GM18508 (cell line): ENCODE measurements around the gene NOD1.

Source experiments
- ATAC-seq: cut with Tn5 transposase; IDR thresholded peaks from one replicate; pipeline ENCODE4 v1.9.1; 2021; ENCODE audit warnings: moderate number of reproducible peaks; ENCODE audit not compliant: insufficient read depth, unreplicated experiment

Gene NOD1

DNA sequence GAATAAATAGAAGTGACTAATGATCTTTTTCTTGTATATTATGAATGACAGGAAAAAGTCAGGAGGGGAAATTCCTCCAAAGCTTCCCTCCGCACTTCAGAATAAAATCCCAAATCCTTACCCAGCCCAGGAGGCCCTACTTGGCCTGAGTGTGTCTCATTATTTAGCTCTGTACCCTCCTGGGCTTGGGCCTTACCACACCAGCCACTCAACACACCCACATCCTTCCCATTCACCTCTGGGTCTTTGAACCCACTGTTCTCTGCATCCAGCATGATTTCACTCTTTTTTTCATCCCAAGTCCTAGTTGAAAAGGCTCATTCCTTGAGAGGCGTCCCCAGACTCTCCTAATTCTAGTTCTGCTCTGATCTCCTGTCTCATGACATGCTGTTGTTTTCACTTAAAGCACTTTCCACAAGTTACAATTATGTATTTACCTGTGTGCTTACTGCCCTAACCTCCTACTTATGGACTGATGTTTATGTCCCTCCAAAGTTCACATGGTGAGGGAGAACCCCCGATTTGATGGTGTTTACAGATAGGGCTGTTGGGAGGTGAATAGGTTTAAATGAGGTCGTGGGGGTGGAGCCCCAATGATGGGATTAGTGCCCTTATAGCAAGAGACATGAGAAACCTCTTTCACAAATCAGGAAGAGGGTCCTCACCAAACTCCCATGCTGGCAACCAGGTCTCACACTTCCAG is 6.4 kb downstream of the NOD1 start:
- ATAC-seq = no peak

DNA sequence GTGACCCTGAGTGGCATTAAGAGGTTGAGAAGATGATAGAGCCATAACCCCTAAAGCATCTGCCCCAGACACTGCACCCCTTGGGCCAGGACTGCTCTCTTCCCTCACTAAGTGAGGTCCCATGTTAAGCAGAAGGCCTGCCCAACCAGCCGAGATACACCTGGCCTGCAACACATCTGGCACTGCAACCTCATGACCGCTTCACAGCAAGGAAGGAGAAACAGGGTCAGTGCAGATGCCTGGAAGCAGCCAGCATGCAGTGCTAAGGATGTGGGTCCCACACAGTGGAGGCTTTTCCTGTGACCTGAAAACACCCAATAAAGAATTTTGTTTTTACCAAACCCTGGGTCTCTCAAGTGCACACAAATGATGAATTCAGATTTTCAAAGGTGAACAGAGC is 7.4 kb downstream of the NOD1 start:
- ATAC-seq = no peak

DNA sequence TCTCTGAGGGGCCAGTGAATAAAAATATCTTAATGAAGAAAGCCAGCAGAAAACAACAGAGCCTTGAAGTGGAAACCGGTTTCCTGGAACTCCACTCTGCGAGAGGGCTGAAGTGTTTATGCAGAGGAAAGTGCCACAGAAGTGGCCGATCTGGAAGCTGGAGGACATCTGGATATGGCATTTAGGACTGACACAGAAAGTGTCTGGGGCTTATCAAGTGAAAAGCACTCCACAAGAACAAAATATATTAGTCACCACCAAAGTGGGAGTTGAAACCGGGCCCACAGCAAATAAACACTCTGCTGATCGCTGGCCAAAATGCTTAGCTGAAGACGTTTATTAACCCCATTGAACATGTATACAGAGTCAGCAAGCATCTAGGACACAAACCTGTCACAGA is 7.8 kb downstream of the NOD1 start:
- ATAC-seq = no peak

DNA sequence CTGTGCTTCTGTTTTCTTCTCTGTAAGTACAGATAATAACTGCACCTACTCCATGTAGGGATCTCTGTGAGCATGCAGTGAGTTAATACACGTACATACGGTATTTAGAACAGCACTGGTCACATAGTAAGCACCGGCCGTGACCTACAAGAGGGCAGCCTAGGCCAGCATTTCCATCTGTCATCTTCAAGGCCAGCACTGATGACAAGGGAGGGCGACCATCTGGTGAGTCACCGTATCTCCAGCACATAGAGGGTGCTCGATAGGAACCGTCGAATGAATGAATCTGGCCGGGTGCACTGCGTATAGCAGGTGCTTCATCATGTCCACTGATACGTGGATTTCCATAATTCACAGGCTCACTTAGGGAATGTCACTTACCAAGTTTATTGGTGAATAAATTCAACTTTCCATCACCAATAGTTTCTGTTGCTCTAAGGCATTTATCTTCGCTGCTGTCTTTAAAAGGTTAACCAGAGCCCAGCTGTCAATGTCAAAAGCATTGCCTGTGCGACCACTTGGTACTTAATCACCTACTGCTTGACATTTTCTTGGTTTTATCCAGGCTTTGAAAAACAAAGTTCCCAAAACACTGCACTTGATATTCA is 8.3 kb downstream of the NOD1 start:
- ATAC-seq = no peak

DNA sequence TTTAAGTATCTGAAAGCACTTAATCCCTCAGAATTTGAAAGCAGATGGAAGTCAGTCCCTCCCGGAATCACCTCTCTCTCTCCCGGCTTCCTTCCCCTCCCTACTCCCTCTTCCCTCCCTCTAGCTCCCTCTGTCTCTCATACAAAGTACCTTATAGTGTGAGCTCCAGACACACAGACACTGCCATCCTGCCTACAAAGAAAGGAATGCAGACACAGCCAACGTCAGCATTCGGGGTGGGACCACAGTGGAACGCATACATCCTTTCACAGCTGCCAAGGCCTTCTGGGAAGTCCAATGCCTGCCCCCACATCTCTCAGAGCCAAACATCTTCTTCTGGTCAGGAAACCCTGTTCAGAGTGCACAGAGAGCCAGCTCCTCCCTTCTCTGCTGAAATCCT is 9.3 kb downstream of the NOD1 start:
- no peak for ATAC-seq

DNA sequence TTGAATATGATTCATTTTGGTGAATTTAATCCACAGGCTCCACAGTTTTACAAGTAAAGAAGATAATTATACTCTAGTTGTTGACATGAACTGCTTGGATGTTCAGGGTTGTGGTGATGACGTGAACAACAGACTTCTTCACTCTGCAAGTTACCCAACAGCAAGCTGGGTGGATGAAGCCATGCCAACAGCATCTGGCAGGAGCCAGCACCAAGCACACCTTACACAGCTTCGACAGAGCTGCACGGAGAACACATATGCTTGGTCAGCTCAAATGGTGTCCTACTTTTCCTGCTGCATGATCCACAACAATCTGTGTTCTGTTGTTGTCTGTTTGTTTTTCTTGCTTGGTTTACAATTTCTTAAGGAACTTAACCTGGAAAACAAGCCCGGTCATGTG is 9.8 kb downstream of the NOD1 start:
- ATAC-seq = no peak

DNA sequence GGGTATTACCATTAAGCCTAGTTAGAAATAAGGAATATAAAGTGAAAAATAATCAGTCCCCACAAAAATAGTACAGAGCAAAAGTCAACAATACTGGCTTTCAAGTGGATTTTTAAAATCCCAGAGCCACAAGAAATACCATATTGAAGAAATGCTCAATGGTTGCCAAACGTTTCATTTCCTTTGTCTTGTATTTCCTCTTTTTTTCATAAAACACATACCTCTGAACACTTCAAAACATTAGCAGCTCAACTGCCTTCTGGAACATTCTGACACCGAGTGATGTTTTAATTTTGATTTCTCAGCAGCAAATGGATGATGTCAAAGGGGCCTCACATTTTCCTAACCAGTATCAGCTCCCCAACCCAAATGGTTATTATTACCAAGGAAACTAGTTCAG is 10.5 kb downstream of the NOD1 start:
- no peak for ATAC-seq

DNA sequence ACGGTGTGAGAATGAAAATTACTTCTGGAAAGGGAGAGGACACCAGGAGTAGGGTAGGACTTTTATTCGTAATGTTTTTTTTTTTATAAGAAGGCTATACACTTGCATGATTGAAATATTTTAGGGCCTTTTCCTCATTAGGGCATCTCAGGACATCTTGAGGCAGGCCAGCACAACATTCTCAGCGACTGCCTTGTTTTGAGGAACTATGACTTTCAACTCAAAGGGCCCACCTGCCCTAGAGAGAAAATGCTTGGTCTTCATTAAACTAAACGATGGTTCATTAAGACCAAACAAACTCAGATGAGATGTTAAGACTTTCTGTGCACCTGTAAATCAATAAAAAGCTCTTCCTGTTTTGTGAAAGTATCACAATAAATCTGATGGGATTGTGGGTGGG is 11.3 kb downstream of the NOD1 start:
- no peak for ATAC-seq

DNA sequence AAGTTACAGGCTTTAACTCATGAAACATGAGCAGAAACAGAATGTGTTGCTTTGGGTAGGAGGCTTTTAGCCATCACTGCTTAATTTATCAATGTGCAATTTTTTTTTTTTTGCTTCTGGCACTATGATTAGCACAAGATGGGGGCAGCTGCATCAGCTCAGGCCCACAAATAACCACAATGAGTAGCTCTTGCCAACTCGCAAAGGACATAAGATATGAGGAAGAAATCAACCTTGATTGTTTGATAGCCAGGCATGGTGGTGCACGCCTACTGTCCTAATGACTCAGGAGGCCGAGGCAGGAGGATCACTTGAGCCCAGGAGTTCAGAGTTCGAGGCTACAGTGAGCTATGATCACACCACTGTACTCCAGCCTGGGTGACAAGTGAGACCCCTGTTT is 12.3 kb downstream of the NOD1 start:
- ATAC-seq = no peak

DNA sequence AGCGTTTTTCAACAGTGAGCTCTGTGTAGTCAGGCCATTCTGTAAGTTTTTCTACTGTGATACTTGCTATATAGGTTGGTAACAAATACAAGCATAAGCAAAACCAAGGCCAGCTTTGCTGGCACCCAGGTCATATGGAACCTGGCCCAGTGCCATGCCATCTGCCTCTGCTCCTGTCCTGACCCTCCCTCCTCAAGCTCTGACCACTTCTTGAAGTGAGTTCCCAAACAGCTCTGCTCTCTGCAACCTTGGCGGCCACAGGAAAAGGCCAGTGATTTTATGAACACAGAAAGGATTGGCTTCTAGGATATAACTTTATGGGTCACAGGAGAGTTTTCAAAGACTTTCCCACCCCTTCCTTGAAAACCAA is 12.8 kb downstream of the NOD1 start:
- ATAC-seq = no peak

DNA sequence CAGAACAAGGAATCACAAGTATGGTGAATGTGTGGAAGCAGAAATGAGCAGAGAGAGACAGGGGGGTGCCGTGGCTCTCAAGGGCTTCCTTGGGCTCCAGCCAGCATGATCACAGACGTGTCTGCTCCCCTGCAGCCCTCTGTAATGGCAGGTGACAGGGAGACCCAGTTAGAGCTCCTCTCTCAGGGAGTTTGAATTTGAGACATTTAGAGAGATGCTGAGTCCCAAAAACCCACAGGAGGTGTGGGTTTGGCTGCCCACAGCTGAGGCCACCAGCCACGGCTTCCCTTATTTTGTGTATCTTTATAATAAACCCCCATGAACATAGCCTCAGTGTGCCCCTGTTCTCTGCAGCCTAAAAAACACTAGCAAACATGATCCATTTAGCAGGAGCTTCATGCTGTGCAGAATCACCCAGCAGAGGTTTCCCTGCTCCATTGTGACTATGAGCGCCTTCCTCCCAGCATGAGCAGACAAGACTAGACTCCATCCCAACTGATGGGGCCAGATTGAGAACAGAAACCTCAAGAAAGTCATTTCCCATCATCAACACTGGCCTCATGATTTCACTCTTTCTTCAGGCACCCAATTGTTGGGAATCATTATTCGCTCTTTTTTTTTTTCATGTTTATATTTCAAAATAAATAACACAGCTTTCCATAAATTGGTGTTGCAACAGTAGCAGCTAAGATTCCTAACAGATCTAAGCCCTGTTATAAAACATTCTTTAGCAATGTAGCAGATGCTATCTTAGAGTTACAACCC is 13.4 kb downstream of the NOD1 start:
- ATAC-seq = no peak

DNA sequence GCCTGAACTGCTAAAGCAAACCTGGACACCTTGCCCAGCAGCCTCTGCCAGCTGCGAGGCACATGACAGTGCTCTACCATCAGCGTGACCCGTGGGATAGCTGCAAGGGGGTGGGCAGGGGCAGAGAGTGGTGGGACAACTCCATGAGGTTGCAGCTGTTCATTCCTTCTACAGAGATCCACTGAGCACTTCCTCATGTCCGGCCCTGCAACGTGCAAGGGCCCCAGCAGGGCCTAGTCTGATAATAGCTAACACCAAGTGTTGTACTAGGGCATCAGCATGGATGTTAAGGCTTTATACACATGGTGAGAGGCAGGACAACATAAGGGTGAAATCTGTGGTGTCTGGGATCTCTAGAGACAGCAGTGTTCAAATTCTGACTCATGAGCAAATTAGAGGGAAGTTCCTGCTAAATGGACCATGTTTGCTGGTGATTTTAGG is 14.3 kb downstream of the NOD1 start:
- no peak for ATAC-seq

DNA sequence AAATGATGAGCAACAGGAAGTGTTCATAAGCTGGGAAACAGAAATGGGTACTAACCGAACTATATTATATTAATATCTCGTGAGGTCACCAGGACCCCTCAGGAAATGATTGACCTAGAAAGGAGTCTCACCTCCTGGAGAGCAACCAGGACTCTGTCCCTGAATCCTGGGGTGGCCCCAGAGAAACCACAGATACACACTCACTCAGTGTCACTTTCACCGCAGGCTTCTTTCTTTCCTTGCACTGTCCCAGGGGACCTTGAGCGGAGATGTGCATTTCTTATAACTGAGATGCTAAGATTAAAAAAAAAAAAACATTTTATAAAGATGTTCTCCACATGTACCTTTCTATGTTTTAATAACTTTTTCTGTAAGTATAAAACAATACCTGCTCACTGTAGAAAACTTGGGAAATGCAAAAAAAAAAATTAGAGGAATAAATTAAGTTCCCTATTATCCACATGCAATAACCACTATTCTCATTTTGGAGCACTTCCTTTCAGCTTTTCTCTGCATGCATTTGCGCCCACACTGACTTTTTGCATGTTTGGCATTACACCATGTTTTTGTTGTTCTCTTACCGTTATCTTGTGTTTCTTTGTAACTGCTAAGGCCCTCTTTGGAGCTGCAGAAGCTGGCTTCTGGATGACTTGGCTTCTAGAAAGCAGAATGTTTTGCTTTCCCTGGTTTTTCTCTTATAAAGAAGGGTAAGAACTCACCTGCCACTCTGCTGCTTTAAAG is 15.0 kb downstream of the NOD1 start:
- ATAC-seq = no peak

DNA sequence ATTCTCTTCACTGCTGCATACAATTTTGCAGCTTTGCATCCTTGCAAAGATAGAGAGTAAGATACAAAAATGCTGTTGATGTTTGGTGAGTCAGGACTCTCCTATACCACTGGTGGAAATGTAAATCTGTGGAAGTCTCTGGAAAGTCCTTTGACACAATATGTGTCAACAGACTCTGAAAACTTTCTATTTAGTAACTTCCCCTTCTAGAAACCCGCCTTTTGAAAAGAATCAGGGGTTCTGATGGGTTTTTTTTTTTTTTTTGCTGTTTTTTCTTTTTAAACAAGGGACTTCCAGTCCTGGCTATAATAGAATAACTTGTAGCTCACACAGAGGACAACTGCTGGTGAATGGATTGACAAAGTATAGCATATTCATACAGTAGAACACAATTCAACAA is 16.4 kb downstream of the NOD1 start:
- ATAC-seq = no peak

DNA sequence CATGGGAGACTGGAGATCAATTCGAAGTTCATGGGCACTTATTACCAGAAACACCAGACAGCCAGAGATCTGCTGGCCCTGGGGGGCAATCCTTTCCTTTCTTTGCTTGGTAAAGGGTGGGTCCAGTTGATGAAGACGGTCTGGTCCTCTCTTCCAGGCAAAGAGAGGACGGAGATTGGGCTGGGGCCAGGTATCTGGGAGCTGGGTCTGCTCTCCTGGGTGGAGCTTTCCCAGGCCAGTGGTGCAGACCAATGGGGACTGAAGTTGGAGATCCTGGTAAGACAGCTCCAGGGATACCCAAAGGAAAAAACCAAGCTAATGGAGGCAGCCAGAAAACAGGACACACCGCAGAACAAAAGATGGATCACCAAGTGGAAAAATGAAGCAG is 18.3 kb downstream of the NOD1 start:
- ATAC-seq = no peak

DNA sequence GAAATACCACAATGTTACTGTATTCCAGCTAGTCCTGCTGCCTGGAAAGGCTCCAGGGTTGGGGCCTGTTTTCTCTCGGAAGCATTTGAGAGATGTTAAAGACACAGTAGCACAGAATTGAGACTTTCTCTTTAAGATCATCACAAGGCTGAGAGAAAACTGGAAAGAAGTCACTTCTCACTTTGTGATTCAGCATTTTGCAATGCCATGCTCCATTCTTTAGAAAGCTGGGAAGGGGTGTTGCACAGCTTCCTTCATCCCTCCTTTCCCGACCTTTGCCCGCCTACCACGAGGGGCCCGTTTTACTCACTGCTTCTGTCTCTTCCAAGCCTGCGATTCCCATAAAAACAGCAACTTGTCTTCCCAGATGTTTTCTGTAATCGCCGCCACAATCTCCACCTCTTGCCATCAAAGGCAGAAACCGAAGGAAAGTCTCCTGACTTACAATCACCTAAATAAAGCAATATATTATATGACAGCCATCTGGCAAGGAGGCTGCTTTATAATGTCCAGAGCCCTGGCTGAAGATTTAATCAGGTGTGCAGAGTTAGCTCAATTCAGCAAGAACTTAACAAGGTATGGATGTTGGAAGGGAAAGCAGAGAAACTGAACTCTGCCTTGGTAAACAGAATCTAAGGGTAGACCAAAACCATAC is 18.9 kb downstream of the NOD1 start:
- ATAC-seq = no peak

DNA sequence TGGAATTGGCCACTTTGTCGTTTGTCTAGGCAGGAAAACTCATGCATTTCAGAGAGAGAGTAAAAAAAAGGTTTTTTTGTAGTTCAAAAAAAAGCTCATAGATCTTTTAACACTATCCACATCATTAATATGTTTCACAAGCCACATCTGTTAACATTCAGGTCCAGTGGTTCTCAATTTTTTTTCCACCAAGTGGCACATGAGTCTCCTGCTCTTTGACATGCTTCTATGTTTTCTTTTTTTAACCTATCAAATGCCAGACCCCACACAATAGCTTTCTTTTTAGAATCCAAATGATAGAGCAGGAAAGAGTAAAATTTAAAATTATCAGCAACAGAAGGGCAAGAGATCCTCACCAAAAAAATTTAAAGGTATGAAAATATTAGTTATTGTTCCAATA is 20.3 kb downstream of the NOD1 start:
- ATAC-seq = no peak

DNA sequence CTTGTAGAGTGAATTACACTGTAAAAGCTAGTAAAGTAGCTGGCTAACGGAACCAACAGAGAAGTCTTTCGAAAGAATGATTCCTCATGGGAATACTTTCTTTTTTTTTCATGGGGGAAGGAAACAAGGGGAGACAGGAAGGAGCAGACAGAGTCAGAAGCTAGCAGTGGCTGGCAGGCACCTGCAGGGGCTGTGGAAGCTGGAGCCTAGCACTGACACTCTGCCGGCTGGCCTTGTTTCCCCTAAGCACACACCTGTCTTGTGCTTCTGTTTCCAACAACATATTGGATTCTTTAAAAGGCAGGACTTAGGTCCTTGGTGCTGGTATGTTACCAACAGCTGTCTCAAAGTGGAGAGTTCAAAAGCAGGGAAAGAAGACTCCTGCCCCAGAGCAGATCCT is 24.7 kb downstream of the NOD1 start:
- no peak for ATAC-seq

DNA sequence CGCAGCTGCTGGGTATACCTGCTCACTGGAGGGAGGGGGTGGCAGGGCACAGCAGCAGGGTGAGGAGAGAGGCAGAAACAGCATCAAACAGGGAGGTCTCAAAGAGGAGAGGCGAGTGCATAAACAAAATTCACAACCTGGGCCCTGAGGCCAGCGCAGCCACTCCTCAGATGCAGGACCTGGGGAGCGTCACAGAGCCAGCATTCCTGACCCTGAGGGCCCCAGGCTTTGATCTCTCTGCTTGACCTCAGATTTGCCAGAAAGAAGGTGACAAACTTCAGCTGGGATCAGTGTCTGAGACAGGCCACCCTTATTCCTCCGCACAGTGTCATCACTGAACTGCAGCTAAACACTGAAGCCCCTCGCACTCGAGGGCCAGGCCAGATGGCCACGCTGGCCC is 25.6 kb downstream of the NOD1 start:
- ATAC-seq = no peak

DNA sequence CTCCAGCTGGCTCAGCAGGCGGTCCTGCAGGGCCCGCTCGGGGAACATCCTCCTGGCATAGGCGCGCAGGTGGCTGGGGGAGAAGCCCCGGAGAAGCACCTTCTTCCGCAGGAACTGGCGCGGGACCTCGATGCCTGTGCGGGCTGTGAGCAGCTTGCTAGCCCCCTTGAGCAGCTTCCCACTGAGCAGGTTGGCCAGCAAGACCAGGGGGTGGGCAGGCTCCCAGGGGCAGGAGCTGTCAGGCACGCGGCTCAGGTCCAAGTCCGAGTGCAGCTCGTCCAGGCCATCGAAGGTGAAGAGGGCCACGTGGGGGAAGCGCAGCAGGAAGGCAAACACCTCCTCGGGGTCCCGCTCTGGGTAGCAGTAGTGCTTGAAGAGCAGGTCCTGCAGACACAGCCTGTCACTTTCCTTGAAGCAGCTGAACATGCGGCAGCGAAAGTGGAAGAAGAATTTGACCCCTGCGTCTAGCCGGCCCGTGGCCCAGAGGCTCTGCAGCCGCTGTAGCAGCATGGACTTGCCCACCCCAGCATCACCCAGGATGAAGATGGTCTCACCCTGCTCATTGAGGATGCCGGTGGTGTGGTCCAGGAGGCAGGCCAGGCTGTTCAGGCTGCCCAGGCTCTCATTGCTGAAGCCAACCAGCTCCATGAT is 26.2 kb downstream of the NOD1 start:
- no peak for ATAC-seq
